H1 (cell line): ENCODE measurements around the gene PDGFB. TPM values are rescaled to one million over a fixed set of nuclear protein-coding genes. Genes with fewer than 3 reads are reported as not detected.

Experiments
- CTCF ChIA-PET: fragments of 300-600 bp; sonication (Branson Sonifier 250); formaldehyde crosslinking; loops from one replicate; lab custom pipeline; 2021; ENCODE audit not compliant: partially characterized antibody; lab: Charles Lee
- POLR2A ChIA-PET: fragments of 300-600 bp; sonication (Branson Sonifier 250); formaldehyde crosslinking; loops from one replicate; lab custom pipeline; 2021; ENCODE audit warnings: inconsistent platforms; ENCODE audit not compliant: partially characterized antibody; lab: Charles Lee
- DNase-seq, 2 experiments: peaks; one replicate each; pipeline versions ENCODE4 v3.0.0 to v3.0.0-alpha.2; 2010 to 2022; ENCODE audit warnings: low spot score in 2 of 2, low read depth in 1 of 2, mixed read lengths in 1 of 2
- FAIRE-seq: peaks from 2 replicates; lab custom pipeline; 2011; peaks lifted over from hg19 to GRCh38; lab: Jason Lieb, UNC
- H2AFZ ChIP-seq: 2 replicates; pipeline ENCODE4 v1.8.1; 2012; ENCODE audit warnings: low read length, inconsistent platforms
- H2AK5ac ChIP-seq: 2 replicates; pipeline ENCODE4 v1.6.1; 2013; ENCODE audit warnings: low read depth, low read length
- H2BK120ac ChIP-seq: replicated peaks from 2 replicates; pipeline ENCODE3; 2013; ENCODE audit warnings: low read depth, low read length, inconsistent platforms
- H2BK12ac ChIP-seq: 2 replicates; pipeline ENCODE4 v1.6.1; 2013; ENCODE audit warnings: low read depth, low read length
- H2BK15ac ChIP-seq: 2 replicates; pipeline ENCODE4 v1.6.1; 2013; ENCODE audit warnings: low read length
- H2BK20ac ChIP-seq: 2 replicates; pipeline ENCODE4 v1.6.1; 2013; ENCODE audit warnings: low read length
- H2BK5ac ChIP-seq: 2 replicates; pipeline ENCODE4 v1.6.1; 2013; ENCODE audit warnings: low read depth, low read length
- H3K14ac ChIP-seq: 2 replicates; pipeline ENCODE4 v1.6.1; 2013; ENCODE audit warnings: inconsistent platforms; ENCODE audit not compliant: insufficient read length
- H3K18ac ChIP-seq: 2 replicates; pipeline ENCODE4 v1.6.1; 2013; ENCODE audit warnings: low read length; ENCODE audit errors: extremely low read depth
- H3K23ac ChIP-seq: 2 replicates; pipeline ENCODE4 v1.6.1; 2013; ENCODE audit warnings: inconsistent platforms; ENCODE audit not compliant: insufficient read length
- H3K23me2 ChIP-seq: 2 replicates; pipeline ENCODE4 v1.6.1; 2013; ENCODE audit warnings: low read depth, low read length
- H3K27ac ChIP-seq: 2 replicates; pipeline ENCODE4 v1.6.1; 2011; ENCODE audit warnings: low read depth, low read length, inconsistent platforms
- H3K27me3 ChIP-seq, 4 experiments: replicated peaks in 1 of 4; 1 replicate in 1 of 4; 2 replicates in 3 of 4; pipeline versions ENCODE4 v1.6.1 to v1.8.1; 2011 to 2013; ENCODE audit warnings: low read length in 3 of 4, mild to moderate bottlenecking in 3 of 4, inconsistent platforms in 2 of 4, mixed read lengths in 2 of 4, moderate library complexity in 1 of 4; ENCODE audit not compliant: control insufficient read depth in 3 of 4, insufficient read depth in 3 of 4; ENCODE audit errors: extremely low read depth in 1 of 4
- H3K36me3 ChIP-seq, 4 experiments: 2 replicates each; pipeline versions ENCODE4 v1.6.1 to v1.8.1; 2011 to 2013; ENCODE audit warnings: mild to moderate bottlenecking in 4 of 4, low read length in 3 of 4, moderate library complexity in 2 of 4, control low read depth in 1 of 4, inconsistent platforms in 1 of 4; ENCODE audit not compliant: insufficient read depth in 4 of 4, control insufficient read depth in 2 of 4
- H3K4ac ChIP-seq: replicated peaks from 2 replicates; pipeline ENCODE3; 2013; ENCODE audit warnings: low read length, low read depth, mixed read lengths, inconsistent platforms; ENCODE audit not compliant: insufficient read length
- H3K4me1 ChIP-seq, 4 experiments: replicated peaks in 1 of 4; 1 replicate in 1 of 4; 2 replicates in 3 of 4; pipeline versions ENCODE4 v1.6.1 to v1.8.1; 2011 to 2013; ENCODE audit warnings: low read length in 3 of 4, inconsistent platforms in 2 of 4, mixed read lengths in 1 of 4; ENCODE audit not compliant: insufficient read depth in 4 of 4, control insufficient read depth in 3 of 4
- H3K4me2 ChIP-seq, 2 experiments: 2 replicates each; pipeline versions ENCODE4 v1.6.1 to v1.8.1; 2011 to 2013; ENCODE audit warnings: low read depth in 2 of 2, low read length in 2 of 2, control low read depth in 1 of 2, inconsistent platforms in 1 of 2, mild to moderate bottlenecking in 1 of 2; ENCODE audit not compliant: insufficient read depth in 1 of 2
- H3K4me3 ChIP-seq, 4 experiments: fragments of 200-600, 300-600 bp in 1 of 4; sonication (generic), shearing (Covaris generic), sonication (Bioruptor Twin) in 1 of 4; 2 replicates each; pipeline versions ENCODE4 v1.5.1 to v1.8.1; 2011 to 2016; ENCODE audit warnings: low read length in 4 of 4, low read depth in 3 of 4, control low read depth in 2 of 4, inconsistent platforms in 2 of 4, mild to moderate bottlenecking in 2 of 4, mixed read lengths in 1 of 4, moderate library complexity in 1 of 4; ENCODE audit not compliant: insufficient read depth in 2 of 4; ENCODE audit errors: extremely low read depth in 1 of 4
- H3K56ac ChIP-seq: replicated peaks from 2 replicates; pipeline ENCODE3; 2013; ENCODE audit warnings: low read depth, mild to moderate bottlenecking, mixed read lengths, low read length, inconsistent platforms; ENCODE audit not compliant: insufficient read length
- H3K79me1 ChIP-seq: 2 replicates; pipeline ENCODE4 v1.6.1; 2013; ENCODE audit warnings: low read depth, low read length, control low read depth
- H3K79me2 ChIP-seq, 2 experiments: 2 replicates each; pipeline versions ENCODE4 v1.6.1 to v1.8.1; 2012 to 2013; ENCODE audit warnings: low read length in 2 of 2, mild to moderate bottlenecking in 2 of 2, inconsistent platforms in 1 of 2; ENCODE audit not compliant: insufficient read depth in 2 of 2, control insufficient read depth in 1 of 2
- H3K9ac ChIP-seq, 4 experiments: replicated peaks in 1 of 4; 1 replicate in 1 of 4; 2 replicates in 3 of 4; pipeline versions ENCODE4 v1.6.1 to v1.8.1; 2011 to 2013; ENCODE audit warnings: low read depth in 3 of 4, low read length in 3 of 4, control low read depth in 2 of 4, mild to moderate bottlenecking in 2 of 4, moderate library complexity in 2 of 4, inconsistent platforms in 1 of 4; ENCODE audit errors: extremely low read depth in 1 of 4
- H3K9me3 ChIP-seq, 2 experiments: 2 replicates each; pipeline versions ENCODE4 v1.6.1 to v1.8.1; 2012 to 2013; ENCODE audit warnings: mild to moderate bottlenecking in 2 of 2, moderate library complexity in 2 of 2, control low read depth in 1 of 2, inconsistent platforms in 1 of 2, low read depth in 1 of 2, low read length in 1 of 2, mixed read lengths in 1 of 2; ENCODE audit not compliant: insufficient read depth in 2 of 2
- H4K20me1 ChIP-seq, 2 experiments: replicated peaks in 1 of 2; 2 replicates each; pipeline versions ENCODE3 to v1.8.1; 2011 to 2013; ENCODE audit warnings: inconsistent platforms in 2 of 2, low read length in 2 of 2, mild to moderate bottlenecking in 1 of 2; ENCODE audit not compliant: insufficient read depth in 2 of 2, control insufficient read depth in 1 of 2
- H4K5ac ChIP-seq: 2 replicates; pipeline ENCODE4 v1.6.1; 2013; ENCODE audit warnings: low read length, low read depth, mixed read lengths, inconsistent platforms; ENCODE audit not compliant: insufficient read length
- H4K8ac ChIP-seq: 2 replicates; pipeline ENCODE4 v1.8.0; 2013; ENCODE audit warnings: mild to moderate bottlenecking, moderate library complexity, low read length, inconsistent platforms; ENCODE audit not compliant: insufficient read depth; ENCODE audit errors: extremely low read depth
- H4K91ac ChIP-seq: replicated peaks from 2 replicates; pipeline ENCODE3; 2013; ENCODE audit warnings: low read length, mixed read lengths, inconsistent platforms; ENCODE audit not compliant: insufficient read length
- JUN ChIP-seq: IDR thresholded peaks from 2 replicates; pipeline ENCODE4 v1.6.1; 2011; ENCODE audit warnings: low read depth, mild to moderate bottlenecking, improper control_type of control experiment, low read length
- JUND ChIP-seq: IDR thresholded peaks from 2 replicates; pipeline ENCODE4 v1.6.1; 2011; ENCODE audit warnings: mild to moderate bottlenecking, improper control_type of control experiment, low read length
- KDM1A ChIP-seq: fragments of 200-600, 300-600 bp; sonication (generic); IDR thresholded peaks from 2 replicates; pipeline ENCODE4 v1.7.1; 2016; ENCODE audit warnings: mild to moderate bottlenecking, low read length, borderline replicate concordance
- KDM4A ChIP-seq: IDR thresholded peaks from one replicate; pipeline ENCODE4 v1.7.1; 2012; ENCODE audit warnings: low read depth, mild to moderate bottlenecking, moderate library complexity, low read length, inconsistent platforms; ENCODE audit not compliant: severe bottlenecking
- MAFK ChIP-seq: IDR thresholded peaks from 2 replicates; pipeline ENCODE4 v1.6.1; 2012; ENCODE audit warnings: low read depth, mild to moderate bottlenecking, improper control_type of control experiment, low read length
- NRF1 ChIP-seq: IDR thresholded peaks from 2 replicates; pipeline ENCODE4 v1.6.1; 2011; ENCODE audit warnings: mild to moderate bottlenecking, low read depth, low read length, improper control_type of control experiment
- RFX5 ChIP-seq: IDR thresholded peaks from 2 replicates; pipeline ENCODE4 v1.6.1; 2011; ENCODE audit warnings: low read depth, low read length, improper control_type of control experiment, borderline replicate concordance
- TEAD4 ChIP-seq: IDR thresholded peaks from 2 replicates; pipeline ENCODE4 v1.6.1; 2012; ENCODE audit warnings: low read depth, low read length, inconsistent platforms, mixed read lengths
- WGBS, 2 experiments: shearing (Covaris generic) in 1 of 2; methylation state at CpG; one replicate each; pipeline versions ENCODE4 v1.1.6 to v1.1.7; 2013 to 2015; ENCODE audit warnings: low lambda C conversion rate in 2 of 2, mixed read lengths in 2 of 2, inconsistent platforms in 1 of 2, low coverage in 1 of 2, missing lambda C conversion rate in 1 of 2; ENCODE audit not compliant: insufficient replicate concordance in 2 of 2, insufficient coverage in 1 of 2, insufficient read length in 1 of 2; ENCODE audit errors: extremely low coverage in 1 of 2, missing lambda C conversion rate in 1 of 2; 5-methylcytosine and 5-hydroxymethylcytosine counted together
- polyA plus RNA-seq, 7 experiments: library from polyadenylated mRNA; depleted of rRNA in 3 of 7; stranded (reverse) in 5 of 7; unstranded in 2 of 7; fragments of >200 nt in 5 of 7; fragments of 200-250 nt in 2 of 7; gene quantifications; 1 replicate in 5 of 7; 2 replicates in 1 of 7; 4 replicates in 1 of 7; pipeline versions ENCODE4 v1.2.1 to v1.2.3, GENCODE V29; 2011 to 2013; ENCODE audit warnings: missing spikeins in 2 of 7, mixed read lengths in 2 of 7
- total RNA-seq: library from RNA; stranded (reverse); fragmentation: NEBNext Ultra II Directional; extraction: Animal tissue kit (Norgen Biotek cat#: 25700); gene quantifications from 2 replicates; pipeline ENCODE4 v1.2.1, GENCODE V29; 2021
- TF ChIP-seq, protein P1 (sequence below): IDR thresholded peaks from 2 replicates; pipeline ENCODE4 v1.6.1; 2011; ENCODE audit warnings: low read depth, mild to moderate bottlenecking, low read length; ENCODE audit not compliant: insufficient read depth
- TF ChIP-seq, protein P2 (sequence below): IDR thresholded peaks from 2 replicates; pipeline ENCODE4 v1.6.1; 2012; ENCODE audit warnings: inconsistent platforms

PDGFB gene
- total and polyA plus RNA-seq, 2 of the 8 experiments (the other 6 are each of a cell fraction or from before 2014, with no cell fraction given) = 3.9 to 8.5 TPM

DNA sequence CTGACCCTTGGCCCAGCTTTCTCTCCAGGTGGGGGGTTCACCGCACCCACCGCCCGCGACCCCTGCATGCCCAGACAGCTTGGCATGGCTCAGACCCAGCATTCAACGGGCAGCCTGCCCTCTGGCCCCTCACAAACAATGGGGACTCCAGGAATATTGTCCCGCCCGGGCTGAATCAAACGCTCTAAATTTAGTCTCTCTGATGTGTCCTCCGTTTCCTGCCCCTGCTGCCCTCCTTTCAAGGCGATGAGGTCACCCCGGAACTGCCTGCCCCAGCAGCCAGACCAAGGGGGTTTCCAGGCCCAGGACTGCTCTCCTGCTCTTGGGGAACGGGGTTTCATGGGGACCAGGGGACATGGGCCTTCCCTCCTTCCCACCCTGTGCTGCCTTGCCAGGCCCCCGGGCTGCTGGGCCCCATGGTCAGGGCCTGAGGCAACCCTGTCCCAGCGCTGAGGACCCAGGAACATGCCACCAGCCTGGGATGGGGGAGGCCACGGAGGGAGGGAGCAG is 10.1 kb upstream of the PDGFB start:
- Histone ChIP-seq H3K4me2 (no peak overlapping the region), H3K4me3 (no peak overlapping the region)

More for the DNA sequence above, 10.1 kb upstream of the PDGFB start:
- TF ChIP-seq MAFK (no peak), TEAD4 (no peak), KDM4A (no peak), KDM1A (no peak), NRF1 (no peak), JUND (0 out of 2 replicates have a peak, but pooled peaks have one; percentile 31), JUN (0 out of 2 replicates have a peak, but pooled peaks have one; percentile 9), RFX5 (no peak)
- TF ChIP-seq, protein P1, sequence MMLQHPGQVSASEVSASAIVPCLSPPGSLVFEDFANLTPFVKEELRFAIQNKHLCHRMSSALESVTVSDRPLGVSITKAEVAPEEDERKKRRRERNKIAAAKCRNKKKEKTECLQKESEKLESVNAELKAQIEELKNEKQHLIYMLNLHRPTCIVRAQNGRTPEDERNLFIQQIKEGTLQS = no peak
- TF ChIP-seq, protein P2, sequence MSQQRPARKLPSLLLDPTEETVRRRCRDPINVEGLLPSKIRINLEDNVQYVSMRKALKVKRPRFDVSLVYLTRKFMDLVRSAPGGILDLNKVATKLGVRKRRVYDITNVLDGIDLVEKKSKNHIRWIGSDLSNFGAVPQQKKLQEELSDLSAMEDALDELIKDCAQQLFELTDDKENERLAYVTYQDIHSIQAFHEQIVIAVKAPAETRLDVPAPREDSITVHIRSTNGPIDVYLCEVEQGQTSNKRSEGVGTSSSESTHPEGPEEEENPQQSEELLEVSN = no peak
- Histone ChIP-seq H3K9me3 (no peaks in the 10 kb centered on the region), H2AK5ac (0 out of 2 replicates have a peak overlapping the region, but pooled peaks have one; percentile 92), H3K4ac (no peak overlapping the region), H4K8ac (peak overlapping the region; percentile 18; the same call in 1 of the 2 replicates), H3K4me1 (peaks cover 0 to 24% (median 19%) of the 10 kb centered on the region in 4 experiments; a peak in 6 of 7 replicates), H4K91ac (peak overlapping the region; percentile 19), H3K23ac (no peak overlapping the region), H3K18ac (peak overlapping the region; percentile 87), H2BK120ac (no peak overlapping the region), H3K56ac (no peak overlapping the region), H2BK12ac (peak overlapping the region; percentile 82), H2BK20ac (peak overlapping the region; percentile 23; the same call in 1 of the 2 replicates), H2AFZ (no peak overlapping the region), H3K27ac (no peak overlapping the region), H4K20me1 (no peaks in the 10 kb centered on the region), H3K23me2 (no peaks in the 10 kb centered on the region; the same call in 1 of the 2 replicates), H2BK5ac (peak overlapping the region; percentile 24; the same call in 1 of the 2 replicates), H2BK15ac (no peak overlapping the region), H3K9ac (no peak overlapping the region), H3K79me1 (no peaks in the 10 kb centered on the region), H3K36me3 (no peaks in the 10 kb centered on the region), H3K27me3 (peaks cover 0 to 10% (median 4%) of the 10 kb centered on the region in 4 experiments; a peak in 3 of 7 replicates), H3K14ac (no peak overlapping the region), H4K5ac (no peak overlapping the region), H3K79me2 (no peaks in the 10 kb centered on the region)
- CTCF ChIA-PET = interaction anchor here (0.8 to 1.6 kb wide), 5 partner anchors 10 to 121 kb away, joined by 3 to 4 read pairs (median 3); partner anchors contain the start of gene PDGFB
- 69% methylated on average over 14 of the region's 15 CpGs; no CpG with 5 or more reads in 1 of the 2 experiments for WGBS, 2 experiments
- FAIRE-seq = no peak
- POLR2A ChIA-PET = interaction anchor here (0.6 to 5.3 kb wide), 7 partner anchors 12 to 63 kb away, joined by 3 to 40 read pairs (median 3); partner anchors contain the start of gene RPL3
- no peak for DNase-seq
